Measurements from ENCODE around the gene MFSD2A.

The MFSD2A gene

DNA sequence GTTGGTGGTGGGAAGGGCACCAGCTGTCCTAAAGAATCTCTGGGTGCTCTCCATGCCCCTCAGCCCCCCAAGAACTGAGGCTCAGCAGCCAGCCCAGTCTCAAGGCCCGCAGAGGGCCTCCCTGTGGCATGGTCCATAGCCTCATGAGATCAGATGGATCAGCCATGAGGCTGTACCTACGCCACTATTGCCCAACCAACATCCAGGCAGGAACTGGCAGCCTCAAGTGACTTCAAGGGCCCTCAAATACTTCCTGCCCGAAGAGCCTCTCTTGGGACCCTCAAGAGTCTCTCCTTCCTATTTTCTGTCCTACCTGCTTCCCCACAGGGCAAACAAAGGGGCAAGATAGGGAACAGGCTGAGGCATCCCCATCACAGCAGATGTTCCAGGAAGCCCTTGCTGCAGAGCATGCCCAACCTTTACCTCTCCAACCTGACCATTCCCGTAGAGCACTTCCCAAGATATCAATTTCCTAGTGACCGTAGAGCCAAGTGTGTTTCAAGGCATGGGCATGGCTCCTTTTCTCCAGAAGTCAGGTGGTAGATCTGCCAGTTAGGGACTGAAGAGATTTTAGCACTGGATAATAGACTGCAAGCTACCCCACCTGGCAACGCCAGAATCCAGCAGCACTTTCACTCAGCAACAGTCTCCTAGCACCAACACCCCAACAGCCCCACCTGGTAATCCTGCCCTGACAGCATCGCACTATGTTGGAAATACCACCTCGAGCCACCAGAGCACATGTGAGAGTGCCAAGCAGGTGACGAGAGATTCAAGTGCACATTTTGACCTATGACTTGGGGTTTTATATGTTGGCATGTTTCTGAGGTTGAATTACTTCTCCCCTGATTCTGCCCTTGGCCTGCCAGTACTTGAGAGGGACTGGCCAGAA is 13.7 kb upstream of the MFSD2A start:
- Histone ChIP-seq H3K4me1 (ENCODE audit: control insufficient read depth in 2 of 2, insufficient read depth in 2 of 2, low read length in 2 of 2) (peaks cover 2 to 7% of the 10 kb centered on the region in 2 donors), H3K27ac (ENCODE audit: low read depth in 2 of 2, low read length in 2 of 2) (no peak overlapping the region), H3K36me3 (ENCODE audit: control insufficient read depth in 2 of 2, insufficient read depth in 2 of 2, low read length in 2 of 2) (no peaks in the 10 kb centered on the region), H3K27me3 (ENCODE audit: control insufficient read depth in 2 of 2, insufficient read depth in 2 of 2, low read length in 2 of 2) (no peaks in the 10 kb centered on the region), H3K9ac (ENCODE audit: low read depth in 1 of 2, low read length in 2 of 2) (no peak overlapping the region), H3K4me3 (ENCODE audit: low read length in 2 of 2) (no peak overlapping the region), H3K9me3 (ENCODE audit: control insufficient read depth in 2 of 2, low read length in 2 of 2) (no peaks in the 10 kb centered on the region)

DNA sequence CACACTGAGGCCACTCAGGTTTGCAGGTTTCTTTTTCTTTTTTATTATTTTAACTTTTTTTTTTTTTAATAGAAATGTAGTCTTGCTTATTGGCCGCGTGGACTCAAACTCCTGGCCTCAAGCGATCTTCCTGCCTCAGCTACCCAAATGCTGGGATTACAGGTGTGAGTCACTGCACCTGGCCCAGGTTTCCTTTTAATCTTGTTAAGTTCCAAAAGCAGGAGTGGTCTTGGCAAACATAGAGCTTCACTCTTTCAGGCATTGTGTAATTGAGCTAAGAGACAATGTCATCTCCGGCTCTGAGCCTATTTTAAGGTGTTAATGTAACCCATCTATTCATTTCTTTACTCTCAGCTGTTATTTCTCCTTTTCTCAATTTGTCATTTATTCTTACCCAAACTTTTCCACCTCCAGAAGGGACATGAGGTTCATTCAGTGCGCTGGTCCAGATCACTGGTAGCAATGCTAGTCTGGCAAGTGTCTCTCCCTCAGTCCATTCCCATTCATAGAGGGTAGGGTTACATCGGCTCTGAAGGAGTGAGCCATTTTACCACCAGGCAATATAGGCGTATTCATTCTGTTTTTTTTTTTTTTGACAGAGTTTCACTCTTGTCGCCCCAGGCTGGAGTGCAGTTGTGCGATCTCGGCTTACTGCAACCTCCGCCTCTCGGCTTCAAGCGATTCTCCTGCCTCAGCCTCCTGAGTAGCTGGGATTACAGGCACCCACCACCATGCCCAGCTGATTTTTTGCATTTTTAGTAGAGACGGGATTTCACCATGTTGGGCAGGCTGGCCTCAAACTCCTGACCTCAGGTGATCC is 11.3 kb upstream of the MFSD2A start:
- Histone ChIP-seq H3K9me3 (ENCODE audit: control insufficient read depth in 2 of 2, low read length in 2 of 2) (no peaks in the 10 kb centered on the region), H3K27ac (ENCODE audit: low read depth in 2 of 2, low read length in 2 of 2) (no peak overlapping the region), H3K4me1 (ENCODE audit: control insufficient read depth in 2 of 2, insufficient read depth in 2 of 2, low read length in 2 of 2) (peaks cover 0 to 3% of the 10 kb centered on the region in 2 donors), H3K27me3 (ENCODE audit: control insufficient read depth in 2 of 2, insufficient read depth in 2 of 2, low read length in 2 of 2) (no peaks in the 10 kb centered on the region), H3K4me3 (ENCODE audit: low read length in 2 of 2) (no peak overlapping the region), H3K9ac (ENCODE audit: low read depth in 1 of 2, low read length in 2 of 2) (no peak overlapping the region), H3K36me3 (ENCODE audit: control insufficient read depth in 2 of 2, insufficient read depth in 2 of 2, low read length in 2 of 2) (no peaks in the 10 kb centered on the region)

- no peak overlapping the region for H3K27ac ChIP-seq (ENCODE audit: low read depth in 2 of 2, low read length in 2 of 2)
- no peaks in the 10 kb centered on the region for H3K9me3 ChIP-seq (ENCODE audit: control insufficient read depth in 2 of 2, low read length in 2 of 2)
- H3K9ac ChIP-seq (ENCODE audit: low read depth in 1 of 2, low read length in 2 of 2) = no peak overlapping the region
- no peaks in the 10 kb centered on the region for H3K36me3 ChIP-seq (ENCODE audit: control insufficient read depth in 2 of 2, insufficient read depth in 2 of 2, low read length in 2 of 2)
- H3K27me3 ChIP-seq (ENCODE audit: control insufficient read depth in 2 of 2, insufficient read depth in 2 of 2, low read length in 2 of 2) = no peaks in the 10 kb centered on the region
- H3K4me3 ChIP-seq (ENCODE audit: low read length in 2 of 2) = no peak overlapping the region
- peaks cover 0 to 3% of the 10 kb centered on the region in 2 donors for H3K4me1 ChIP-seq (ENCODE audit: control insufficient read depth in 2 of 2, insufficient read depth in 2 of 2, low read length in 2 of 2)
Measured at GRCh38 chr1:39944410-39945112, 10.4 kb upstream of the MFSD2A start.

DNA sequence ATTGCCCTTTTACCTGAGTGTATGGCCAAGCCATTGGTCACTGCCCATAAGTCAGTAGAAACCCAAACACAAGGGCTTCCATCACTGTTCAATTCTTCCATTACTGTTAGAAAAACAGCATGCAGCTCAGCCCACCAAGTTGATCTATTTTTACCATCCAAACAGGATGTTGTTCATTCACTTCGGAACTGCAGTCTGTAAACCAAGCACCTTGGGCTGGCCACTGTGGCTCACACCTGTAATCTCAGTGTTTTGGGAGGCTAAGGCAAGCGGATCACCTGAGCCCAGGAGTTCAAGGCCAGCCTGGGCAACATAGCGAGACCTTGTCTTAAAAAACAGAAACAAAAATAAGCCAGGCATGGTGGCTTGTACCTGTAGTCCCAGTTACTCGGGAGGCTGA is 8.7 kb upstream of the MFSD2A start:
- H3K36me3 ChIP-seq (ENCODE audit: control insufficient read depth in 2 of 2, insufficient read depth in 2 of 2, low read length in 2 of 2) = no peaks in the 10 kb centered on the region
- H3K4me1 ChIP-seq (ENCODE audit: control insufficient read depth in 2 of 2, insufficient read depth in 2 of 2, low read length in 2 of 2) = peaks cover 0 to 3% of the 10 kb centered on the region in 2 donors
- no peak overlapping the region for H3K9ac ChIP-seq (ENCODE audit: low read depth in 1 of 2, low read length in 2 of 2)
- no peak overlapping the region for H3K27ac ChIP-seq (ENCODE audit: low read depth in 2 of 2, low read length in 2 of 2)
- H3K4me3 ChIP-seq (ENCODE audit: low read length in 2 of 2) = no peak overlapping the region
- H3K27me3 ChIP-seq (ENCODE audit: control insufficient read depth in 2 of 2, insufficient read depth in 2 of 2, low read length in 2 of 2) = no peaks in the 10 kb centered on the region
- H3K9me3 ChIP-seq (ENCODE audit: control insufficient read depth in 2 of 2, low read length in 2 of 2) = no peaks in the 10 kb centered on the region

- H3K36me3 ChIP-seq (ENCODE audit: control insufficient read depth in 2 of 2, insufficient read depth in 2 of 2, low read length in 2 of 2) = no peaks in the 10 kb centered on the region
- H3K27ac ChIP-seq (ENCODE audit: low read depth in 2 of 2, low read length in 2 of 2) = peak overlapping the region in 1 of 2 donors; percentile 15
- H3K4me1 ChIP-seq (ENCODE audit: control insufficient read depth in 2 of 2, insufficient read depth in 2 of 2, low read length in 2 of 2) = peaks cover 0 to 3% of the 10 kb centered on the region in 2 donors
- H3K9ac ChIP-seq (ENCODE audit: low read depth in 1 of 2, low read length in 2 of 2) = no peak overlapping the region
- H3K9me3 ChIP-seq (ENCODE audit: control insufficient read depth in 2 of 2, low read length in 2 of 2) = no peaks in the 10 kb centered on the region
- H3K27me3 ChIP-seq (ENCODE audit: control insufficient read depth in 2 of 2, insufficient read depth in 2 of 2, low read length in 2 of 2) = no peaks in the 10 kb centered on the region
- H3K4me3 ChIP-seq (ENCODE audit: low read length in 2 of 2) = no peak overlapping the region
Measured at GRCh38 chr1:39947260-39947659, 7.7 kb upstream of the MFSD2A start.

DNA sequence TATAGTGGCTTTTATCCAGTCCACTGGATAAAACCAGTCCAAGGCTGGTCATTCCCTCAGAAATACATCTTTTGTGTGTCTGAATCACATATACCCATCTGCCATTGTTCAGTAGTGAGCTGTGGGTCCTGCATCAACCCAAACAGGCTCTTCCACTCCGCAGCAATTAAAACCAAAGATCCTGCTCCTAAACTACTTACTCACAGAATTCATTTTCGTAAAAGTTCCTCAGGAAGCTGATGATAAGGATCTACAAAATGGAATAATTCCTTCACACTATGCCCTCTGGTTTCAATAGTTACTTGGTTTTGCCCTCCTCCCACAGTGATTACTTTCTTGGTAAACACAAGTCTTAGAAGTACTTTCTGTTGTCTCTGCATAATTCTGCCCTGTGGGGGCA is 5.1 kb upstream of the MFSD2A start:
- Histone ChIP-seq H3K9ac (ENCODE audit: low read depth in 1 of 2, low read length in 2 of 2) (no peak overlapping the region), H3K27me3 (ENCODE audit: control insufficient read depth in 2 of 2, insufficient read depth in 2 of 2, low read length in 2 of 2) (no peaks in the 10 kb centered on the region), H3K4me1 (ENCODE audit: control insufficient read depth in 2 of 2, insufficient read depth in 2 of 2, low read length in 2 of 2) (peaks cover 9 to 10% of the 10 kb centered on the region in 2 donors), H3K36me3 (ENCODE audit: control insufficient read depth in 2 of 2, insufficient read depth in 2 of 2, low read length in 2 of 2) (no peaks in the 10 kb centered on the region), H3K27ac (ENCODE audit: low read depth in 2 of 2, low read length in 2 of 2) (no peak overlapping the region), H3K9me3 (ENCODE audit: control insufficient read depth in 2 of 2, low read length in 2 of 2) (no peaks in the 10 kb centered on the region), H3K4me3 (ENCODE audit: low read length in 2 of 2) (no peak overlapping the region)

- no peaks in the 10 kb centered on the region for H3K9me3 ChIP-seq (ENCODE audit: control insufficient read depth in 2 of 2, low read length in 2 of 2)
- peaks cover 24 to 26% of the 10 kb centered on the region in 2 donors for H3K4me1 ChIP-seq (ENCODE audit: control insufficient read depth in 2 of 2, insufficient read depth in 2 of 2, low read length in 2 of 2)
- no peak overlapping the region for H3K4me3 ChIP-seq (ENCODE audit: low read length in 2 of 2)
- H3K36me3 ChIP-seq (ENCODE audit: control insufficient read depth in 2 of 2, insufficient read depth in 2 of 2, low read length in 2 of 2) = no peaks in the 10 kb centered on the region
- no peak overlapping the region for H3K9ac ChIP-seq (ENCODE audit: low read depth in 1 of 2, low read length in 2 of 2)
- no peak overlapping the region for H3K27ac ChIP-seq (ENCODE audit: low read depth in 2 of 2, low read length in 2 of 2)
- no peaks in the 10 kb centered on the region for H3K27me3 ChIP-seq (ENCODE audit: control insufficient read depth in 2 of 2, insufficient read depth in 2 of 2, low read length in 2 of 2)
Measured at GRCh38 chr1:39951926-39952325, 3.0 kb upstream of the MFSD2A start.

DNA sequence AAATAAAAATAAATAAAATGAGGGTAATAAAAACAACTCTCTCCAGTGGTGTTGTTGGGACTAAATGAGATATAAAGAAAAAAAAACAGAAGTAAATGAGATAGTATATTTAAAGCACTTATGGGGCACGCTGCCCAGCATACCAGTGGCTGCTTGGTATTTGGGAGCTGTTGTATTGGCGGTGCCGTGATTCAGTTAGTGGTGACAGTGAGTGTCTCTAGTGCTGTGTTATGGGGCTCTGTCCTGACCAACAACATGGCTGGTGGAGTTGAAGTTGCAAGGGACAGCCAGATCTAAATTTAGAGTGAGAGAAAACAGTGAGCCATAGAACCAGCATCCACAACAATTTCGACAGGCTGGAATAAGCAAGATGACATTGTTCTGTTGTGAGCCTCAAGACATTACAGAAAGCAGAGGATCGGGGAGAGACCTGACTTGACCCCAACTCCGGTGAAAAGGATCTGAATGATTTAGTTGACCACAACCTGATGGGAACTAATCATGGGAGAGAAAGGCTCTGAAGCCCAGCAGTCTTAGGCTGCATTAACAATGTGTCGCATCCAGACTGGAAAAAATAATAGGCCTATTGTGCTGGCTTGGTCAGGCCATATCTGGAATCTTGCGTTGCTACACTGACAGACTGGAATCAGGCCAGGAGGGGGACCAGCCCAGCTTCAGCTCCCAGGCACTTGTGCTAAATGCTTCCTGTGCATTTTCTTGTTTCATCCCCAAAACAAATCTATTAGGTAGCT is 2.4 kb upstream of the MFSD2A start:
- Histone ChIP-seq H3K9me3 (ENCODE audit: control insufficient read depth in 2 of 2, low read length in 2 of 2) (no peaks in the 10 kb centered on the region), H3K27me3 (ENCODE audit: control insufficient read depth in 2 of 2, insufficient read depth in 2 of 2, low read length in 2 of 2) (no peaks in the 10 kb centered on the region), H3K9ac (ENCODE audit: low read depth in 1 of 2, low read length in 2 of 2) (no peak overlapping the region), H3K27ac (ENCODE audit: low read depth in 2 of 2, low read length in 2 of 2) (no peak overlapping the region), H3K4me3 (ENCODE audit: low read length in 2 of 2) (no peak overlapping the region), H3K4me1 (ENCODE audit: control insufficient read depth in 2 of 2, insufficient read depth in 2 of 2, low read length in 2 of 2) (peaks cover 23 to 24% of the 10 kb centered on the region in 2 donors), H3K36me3 (ENCODE audit: control insufficient read depth in 2 of 2, insufficient read depth in 2 of 2, low read length in 2 of 2) (peaks cover 0 to 4% of the 10 kb centered on the region in 2 donors)

GRCh38 chr1:39954324-39954869 is 548 bp upstream of the MFSD2A start:
- Histone ChIP-seq H3K9ac (ENCODE audit: low read depth in 1 of 2, low read length in 2 of 2) (peak overlapping the region in 1 of 2 donors; percentile 56), H3K27ac (ENCODE audit: low read depth in 2 of 2, low read length in 2 of 2) (no peak overlapping the region), H3K4me1 (ENCODE audit: control insufficient read depth in 2 of 2, insufficient read depth in 2 of 2, low read length in 2 of 2) (peaks cover 23 to 24% of the 10 kb centered on the region in 2 donors), H3K36me3 (ENCODE audit: control insufficient read depth in 2 of 2, insufficient read depth in 2 of 2, low read length in 2 of 2) (peaks cover 0 to 7% of the 10 kb centered on the region in 2 donors), H3K9me3 (ENCODE audit: control insufficient read depth in 2 of 2, low read length in 2 of 2) (no peaks in the 10 kb centered on the region), H3K4me3 (ENCODE audit: low read length in 2 of 2) (peak overlapping the region in 1 of 2 donors; percentile 96), H3K27me3 (ENCODE audit: control insufficient read depth in 2 of 2, insufficient read depth in 2 of 2, low read length in 2 of 2) (no peaks in the 10 kb centered on the region)

Measured in mucosa of rectum (tissue), 2 donors.